ENCODE measurements around the gene MERTK.
"Not testable (repeated sequence)": the region's sequence is repeated elsewhere in the genome, so short reads cannot be mapped to it uniquely, and the experiment has no call there.

The MERTK gene

DNA sequence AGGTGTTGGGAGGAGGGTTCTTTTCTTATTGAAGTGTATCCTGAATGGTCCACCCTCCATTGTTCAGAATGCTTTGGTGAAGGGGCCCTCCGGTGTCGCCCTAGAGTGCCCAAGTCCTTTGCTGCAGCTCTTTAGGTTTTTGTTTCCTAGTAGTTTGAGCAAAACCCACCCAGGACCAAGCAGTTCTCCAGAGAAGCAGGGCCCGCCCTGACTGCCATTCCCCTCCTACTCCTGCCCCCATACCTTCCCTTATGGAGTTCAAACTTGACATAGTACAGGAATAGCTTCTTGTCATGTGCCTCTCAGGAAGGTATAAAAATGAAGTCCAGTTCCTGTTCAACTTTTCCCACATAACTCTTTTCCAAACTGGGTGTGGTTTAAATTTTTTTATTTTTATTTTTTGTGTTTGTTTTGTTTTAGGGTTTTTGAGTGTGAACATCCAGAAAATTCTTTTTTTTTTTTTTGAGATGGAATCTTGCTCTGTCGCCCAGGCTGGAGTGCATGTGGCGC lies 5.6 kb downstream of the MERTK start:
- Histone ChIP-seq H3K36me3 (ENCODE audit: insufficient read depth, low read length) (no peaks in the 10 kb centered on the region), H3K9ac (ENCODE audit: low read depth, low read length) (no peak overlapping the region), H3K9me3 (ENCODE audit: control insufficient read depth, insufficient read depth, low read length) (no peaks in the 10 kb centered on the region), H3K4me1 (ENCODE audit: insufficient read depth, low read length) (peaks cover 35% of the 10 kb centered on the region)

DNA sequence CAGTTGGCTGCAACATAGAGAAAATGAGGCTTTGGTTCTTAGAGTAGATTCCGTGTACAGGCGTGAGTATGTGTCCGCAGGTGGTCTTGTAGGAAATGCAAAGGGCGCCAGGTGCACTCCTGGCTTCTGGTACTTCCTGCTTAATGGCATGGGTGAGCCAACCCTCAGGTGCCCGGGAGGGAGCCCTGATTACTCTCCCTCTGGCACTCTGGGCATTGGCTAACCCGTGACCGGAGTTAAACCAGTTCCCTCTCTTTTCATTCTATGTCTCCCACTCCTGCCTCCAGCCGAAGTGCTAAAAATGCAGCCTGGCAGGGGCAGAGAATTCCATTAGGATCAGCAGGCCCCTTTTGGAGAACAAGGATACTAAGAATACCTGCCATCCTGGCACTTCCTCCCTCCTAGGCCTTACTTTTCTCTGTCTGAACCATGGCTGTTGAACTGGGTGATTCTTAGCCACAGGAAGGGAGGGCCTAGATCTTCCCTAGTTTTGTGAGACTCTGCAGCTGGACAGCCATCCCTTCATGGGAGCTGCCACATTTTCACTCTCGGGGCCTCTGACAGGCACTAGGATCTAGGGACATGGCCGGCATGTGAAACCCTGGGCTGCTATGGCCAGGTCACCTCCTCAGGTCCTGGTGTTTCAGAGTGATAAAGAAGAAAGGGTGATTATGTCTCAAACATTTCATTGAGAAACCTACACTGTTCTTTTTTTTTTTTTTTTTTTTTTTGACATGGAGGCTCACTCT lies 6.5 kb downstream of the MERTK start:
- Histone ChIP-seq H3K36me3 (ENCODE audit: insufficient read depth, low read length) (no peaks in the 10 kb centered on the region), H3K4me1 (ENCODE audit: insufficient read depth, low read length) (peaks cover 35% of the 10 kb centered on the region), H3K9ac (ENCODE audit: low read depth, low read length) (no peak overlapping the region), H3K9me3 (ENCODE audit: control insufficient read depth, insufficient read depth, low read length) (no peaks in the 10 kb centered on the region)

DNA sequence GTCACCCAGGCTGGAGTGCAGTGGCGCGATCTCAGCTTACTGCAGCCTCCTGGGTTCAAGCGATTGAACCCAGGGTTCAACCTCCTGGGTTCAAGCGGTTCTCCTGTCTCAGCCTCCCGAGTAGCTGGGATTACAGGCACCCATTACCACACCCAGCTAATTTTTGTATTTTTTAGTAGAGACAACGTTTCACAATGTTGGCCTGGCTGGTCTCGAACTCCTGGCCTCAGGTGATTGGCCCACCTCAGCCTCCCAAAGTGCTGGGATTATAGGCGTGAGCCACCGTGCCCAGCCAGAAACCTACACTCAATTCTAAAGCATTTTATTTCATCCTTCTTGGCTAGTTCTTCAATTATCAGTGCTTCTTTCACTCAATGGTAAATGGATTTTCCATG lies 7.1 kb downstream of the MERTK start:
- not testable (repeated sequence) for H3K36me3 ChIP-seq (ENCODE audit: insufficient read depth, low read length); H3K9ac ChIP-seq (ENCODE audit: low read depth, low read length); H3K9me3 ChIP-seq (ENCODE audit: control insufficient read depth, insufficient read depth, low read length)
- H3K4me1 ChIP-seq (ENCODE audit: insufficient read depth, low read length) = peaks cover 35% of the 10 kb centered on the region

DNA sequence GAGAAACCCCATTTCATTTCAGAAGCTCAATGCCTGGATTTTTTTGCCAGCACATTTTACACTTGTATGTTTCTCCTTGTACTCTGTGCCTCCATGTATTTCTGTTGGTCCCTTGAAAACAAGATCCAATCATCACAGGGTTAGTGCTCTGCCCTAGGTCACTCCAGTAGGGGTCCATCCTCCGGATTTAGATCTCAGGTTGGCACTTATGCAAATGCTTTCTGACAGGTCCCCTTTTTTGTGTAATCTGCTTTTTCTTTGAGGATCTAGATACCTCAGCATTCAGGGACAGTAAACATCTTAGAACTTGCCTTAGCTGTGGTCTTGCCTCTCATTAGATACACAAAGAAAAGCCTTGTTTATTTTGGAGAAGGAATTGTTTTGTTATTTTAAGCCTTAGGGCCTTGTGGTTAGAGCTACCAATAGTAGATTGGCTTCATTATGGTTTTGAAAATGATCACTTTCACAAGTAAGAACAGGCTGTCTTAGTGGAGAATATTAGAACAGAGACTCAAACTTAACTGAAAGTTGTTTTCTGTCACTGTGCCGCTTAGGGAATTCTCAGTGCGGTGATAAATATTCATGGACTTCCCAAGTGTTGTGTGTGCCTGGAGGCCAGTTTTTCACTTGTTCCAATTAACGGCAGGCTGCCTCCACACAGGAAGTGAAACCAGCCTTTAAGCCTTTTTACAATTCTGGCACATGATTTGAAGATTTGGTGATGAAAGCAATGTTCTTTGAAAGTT lies 7.8 kb downstream of the MERTK start:
- H3K4me1 ChIP-seq (ENCODE audit: insufficient read depth, low read length) = peaks cover 40% of the 10 kb centered on the region
- H3K9ac ChIP-seq (ENCODE audit: low read depth, low read length) = no peak overlapping the region

DNA sequence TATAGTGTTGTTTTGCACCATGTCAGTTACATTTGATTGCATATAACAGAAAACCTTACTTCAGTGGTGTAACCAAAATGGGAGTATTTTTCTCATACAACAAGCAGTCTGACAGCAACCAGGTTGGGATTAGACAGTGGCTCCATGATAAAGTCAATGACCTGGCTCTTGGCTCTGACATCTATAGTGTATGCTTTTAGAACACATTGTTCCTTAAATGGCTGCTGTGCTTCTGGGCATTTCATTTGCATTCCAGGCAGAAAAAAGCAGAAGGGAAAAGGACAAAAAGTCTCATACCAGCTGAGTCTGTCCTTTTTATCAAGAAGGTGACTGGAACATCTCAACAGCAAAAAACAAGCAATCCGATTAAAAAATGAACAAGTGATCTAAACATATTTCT lies 10.2 kb downstream of the MERTK start:
- no peaks in the 10 kb centered on the region for H3K36me3 ChIP-seq (ENCODE audit: insufficient read depth, low read length)
- H3K9ac ChIP-seq (ENCODE audit: low read depth, low read length) = no peak overlapping the region
- H3K4me1 ChIP-seq (ENCODE audit: insufficient read depth, low read length) = peaks cover 33% of the 10 kb centered on the region
- no peaks in the 10 kb centered on the region for H3K9me3 ChIP-seq (ENCODE audit: control insufficient read depth, insufficient read depth, low read length)

More for the DNA sequence above, 7.8 kb downstream of the MERTK start:
- Histone ChIP-seq H3K9me3 (ENCODE audit: control insufficient read depth, insufficient read depth, low read length) (no peaks in the 10 kb centered on the region), H3K36me3 (ENCODE audit: insufficient read depth, low read length) (no peaks in the 10 kb centered on the region)

DNA sequence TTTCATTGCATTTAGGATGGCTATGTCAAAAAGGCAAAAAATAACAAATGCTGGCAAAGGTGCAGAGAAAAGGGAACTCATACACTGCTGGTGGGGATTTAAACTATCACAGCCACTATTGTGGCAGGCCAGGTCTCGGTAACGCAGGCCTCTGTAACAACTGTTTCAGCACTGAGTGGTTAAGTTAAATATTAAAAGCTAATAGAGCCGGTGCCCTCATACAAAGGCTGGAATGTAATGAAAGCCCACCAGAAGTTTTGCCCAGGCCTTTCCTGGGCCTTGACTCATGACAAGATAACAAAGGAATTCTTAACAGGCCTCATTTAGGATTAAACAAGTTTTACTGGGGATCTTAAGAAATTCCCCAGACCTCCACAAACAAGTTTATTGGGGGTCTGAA lies 10.7 kb downstream of the MERTK start:
- Histone ChIP-seq H3K9me3 (ENCODE audit: control insufficient read depth, insufficient read depth, low read length) (no peaks in the 10 kb centered on the region), H3K4me1 (ENCODE audit: insufficient read depth, low read length) (peaks cover 30% of the 10 kb centered on the region), H3K36me3 (ENCODE audit: insufficient read depth, low read length) (no peaks in the 10 kb centered on the region), H3K9ac (ENCODE audit: low read depth, low read length) (no peak overlapping the region)

DNA sequence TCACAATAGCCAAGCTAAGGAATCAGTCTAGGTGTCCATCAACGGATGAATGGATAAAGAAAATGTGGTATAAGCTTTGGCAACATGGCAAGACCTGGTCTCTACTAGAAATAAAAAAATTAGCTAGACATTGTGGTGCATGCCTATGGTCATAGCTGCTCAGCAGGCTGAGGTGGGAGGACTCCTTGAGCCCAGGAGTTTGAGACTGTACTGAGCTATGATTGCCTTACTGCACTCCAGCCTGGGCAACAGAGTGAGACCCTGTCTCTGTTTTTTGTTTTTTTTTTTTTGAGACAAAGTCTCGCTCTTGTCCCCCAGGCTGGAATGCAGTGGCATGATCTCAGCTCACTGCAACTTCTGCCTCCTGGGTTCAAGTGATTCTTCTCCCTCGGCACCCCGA lies 11.6 kb downstream of the MERTK start:
- H3K9ac ChIP-seq (ENCODE audit: low read depth, low read length); H3K36me3 ChIP-seq (ENCODE audit: insufficient read depth, low read length); H3K9me3 ChIP-seq (ENCODE audit: control insufficient read depth, insufficient read depth, low read length): not testable (repeated sequence)
- peaks cover 26% of the 10 kb centered on the region for H3K4me1 ChIP-seq (ENCODE audit: insufficient read depth, low read length)

DNA sequence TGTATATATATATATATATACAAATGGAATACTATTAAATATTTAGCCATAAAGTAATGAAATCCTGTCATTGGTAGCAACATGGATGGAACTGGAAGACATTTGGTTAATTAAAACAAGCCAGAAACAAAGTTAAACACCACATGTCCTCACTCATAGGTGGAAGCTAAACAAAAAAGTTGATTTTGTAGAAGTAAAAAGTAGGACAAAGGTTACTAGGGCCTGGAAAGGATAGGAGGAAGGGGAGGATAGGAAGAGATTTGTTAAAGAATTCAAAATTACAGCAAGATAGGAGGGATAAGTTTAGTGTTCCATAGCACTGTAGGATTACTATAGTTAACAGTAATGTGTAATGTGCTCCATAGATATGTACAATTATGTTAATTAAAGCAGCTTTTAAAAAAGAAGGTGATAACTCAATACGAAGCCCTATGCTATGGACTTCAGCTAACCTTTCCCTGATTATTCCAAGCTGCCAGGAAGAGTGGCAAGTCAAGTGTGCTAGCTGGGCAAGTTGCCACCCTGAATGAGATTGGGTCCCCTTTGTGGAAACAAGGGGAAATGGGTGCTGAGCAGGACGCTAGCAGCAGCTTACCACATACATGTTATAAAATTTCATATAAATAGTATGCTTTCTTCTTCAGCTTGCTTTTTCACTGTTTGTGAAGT lies 12.3 kb downstream of the MERTK start:
- Histone ChIP-seq H3K4me1 (ENCODE audit: insufficient read depth, low read length) (peaks cover 22% of the 10 kb centered on the region), H3K9ac (ENCODE audit: low read depth, low read length) (no peak overlapping the region), H3K36me3 (ENCODE audit: insufficient read depth, low read length) (no peaks in the 10 kb centered on the region), H3K9me3 (ENCODE audit: control insufficient read depth, insufficient read depth, low read length) (no peaks in the 10 kb centered on the region)

DNA sequence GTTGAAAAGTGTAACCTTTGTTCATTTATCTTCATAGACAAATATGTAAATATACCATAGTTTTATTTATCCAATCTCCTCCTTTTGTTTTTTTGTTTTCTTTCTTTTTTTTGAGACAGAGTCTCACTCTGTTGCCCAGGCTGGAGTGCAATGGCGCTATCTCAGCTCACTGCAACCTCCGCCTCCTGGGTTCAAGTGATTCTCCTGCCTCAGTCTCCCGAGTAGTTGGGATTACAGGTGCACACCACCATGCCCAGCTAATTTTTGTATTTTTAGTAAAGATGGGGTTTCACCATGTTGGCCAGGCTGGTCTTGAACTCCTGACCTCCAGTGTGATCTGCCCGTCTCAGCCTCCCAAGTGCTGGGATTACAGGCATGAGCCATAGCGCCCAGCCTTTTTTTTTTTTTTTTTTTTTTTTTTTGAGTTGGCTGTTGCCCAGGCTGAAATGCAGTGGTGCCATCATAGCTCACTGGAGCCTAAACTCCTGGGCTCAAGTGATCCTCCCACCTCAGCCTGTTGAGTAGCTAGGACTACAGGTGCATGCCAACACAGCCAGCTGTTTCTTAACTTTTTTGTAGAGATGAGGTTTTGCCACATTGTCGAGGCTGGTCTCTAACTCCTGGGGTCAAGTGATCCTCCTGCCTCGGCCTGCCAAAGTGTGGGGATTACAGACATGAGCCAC lies 13.0 kb downstream of the MERTK start:
- H3K9ac ChIP-seq (ENCODE audit: low read depth, low read length); H3K9me3 ChIP-seq (ENCODE audit: control insufficient read depth, insufficient read depth, low read length); H3K36me3 ChIP-seq (ENCODE audit: insufficient read depth, low read length): not testable (repeated sequence)
- peaks cover 15% of the 10 kb centered on the region for H3K4me1 ChIP-seq (ENCODE audit: insufficient read depth, low read length)

DNA sequence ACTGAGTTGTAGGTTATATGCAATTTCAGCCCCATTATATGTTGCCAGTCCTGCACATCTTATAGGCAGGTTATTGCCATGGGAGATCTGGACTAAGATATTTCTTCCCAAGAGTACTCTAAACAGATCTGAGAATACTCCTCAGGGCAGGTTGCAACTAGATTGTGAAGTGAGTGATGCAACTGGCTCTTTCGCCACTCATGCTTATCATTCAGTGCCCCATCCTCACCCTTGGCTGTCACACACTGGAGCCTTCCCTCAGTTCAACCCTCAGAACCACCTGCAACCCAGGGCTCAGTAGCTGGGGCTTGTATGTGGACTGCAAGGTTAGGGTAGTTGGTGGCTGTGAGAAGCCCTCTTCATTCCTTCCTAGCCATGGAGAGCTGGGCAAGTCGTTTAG lies 14.1 kb downstream of the MERTK start:
- Histone ChIP-seq H3K36me3 (ENCODE audit: insufficient read depth, low read length) (no peaks in the 10 kb centered on the region), H3K4me1 (ENCODE audit: insufficient read depth, low read length) (peaks cover 9% of the 10 kb centered on the region; the same call in 1 of the 2 replicates), H3K9me3 (ENCODE audit: control insufficient read depth, insufficient read depth, low read length) (no peaks in the 10 kb centered on the region), H3K9ac (ENCODE audit: low read depth, low read length) (no peak overlapping the region)

DNA sequence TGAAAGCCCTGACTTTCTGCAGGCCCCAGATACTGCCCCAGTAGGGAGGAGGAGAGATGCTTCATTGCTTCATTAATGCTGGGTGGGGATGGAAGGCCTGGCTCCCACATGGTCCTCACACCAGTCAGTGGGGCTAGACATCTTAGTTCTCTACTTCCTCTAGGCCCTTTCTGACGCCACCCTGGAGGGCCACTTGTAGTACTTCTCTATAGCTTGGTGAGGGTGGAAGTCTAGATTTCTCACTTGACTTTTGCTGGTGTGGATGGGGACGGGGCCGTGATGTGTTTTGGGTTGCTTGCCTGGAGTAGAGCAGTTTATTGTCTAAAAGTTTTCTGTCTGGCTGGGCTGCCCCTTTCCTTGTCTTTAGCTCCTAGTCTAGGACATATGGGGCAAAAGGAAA lies 18.7 kb downstream of the MERTK start:
- H3K9ac ChIP-seq (ENCODE audit: low read depth, low read length) = no peak overlapping the region
- H3K9me3 ChIP-seq (ENCODE audit: control insufficient read depth, insufficient read depth, low read length) = no peaks in the 10 kb centered on the region
- H3K4me1 ChIP-seq (ENCODE audit: insufficient read depth, low read length) = no peaks in the 10 kb centered on the region
- H3K36me3 ChIP-seq (ENCODE audit: insufficient read depth, low read length) = no peaks in the 10 kb centered on the region

DNA sequence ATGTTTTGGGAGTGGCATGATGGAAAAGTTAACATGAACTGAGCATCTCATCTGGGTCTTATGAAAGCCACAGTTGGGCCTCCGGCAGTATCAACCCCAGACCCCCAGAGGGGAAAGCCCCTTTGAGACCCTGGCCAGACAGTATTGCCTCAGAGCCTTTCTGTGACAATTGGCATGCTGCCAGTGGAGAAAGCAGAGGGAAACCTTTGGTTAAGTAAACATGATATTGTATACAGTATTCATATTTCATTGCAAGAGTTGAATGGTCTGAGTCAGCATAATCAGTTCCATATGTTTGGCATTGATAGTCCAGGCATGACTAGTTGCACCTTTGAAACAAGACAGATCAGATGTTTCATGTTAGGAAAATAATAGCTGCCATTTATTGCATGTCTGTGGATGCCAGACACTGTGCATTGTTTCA lies 20.0 kb downstream of the MERTK start:
- H3K9ac ChIP-seq (ENCODE audit: low read depth, low read length) = no peak overlapping the region
- H3K36me3 ChIP-seq (ENCODE audit: insufficient read depth, low read length) = no peaks in the 10 kb centered on the region
- H3K4me1 ChIP-seq (ENCODE audit: insufficient read depth, low read length) = no peaks in the 10 kb centered on the region

DNA sequence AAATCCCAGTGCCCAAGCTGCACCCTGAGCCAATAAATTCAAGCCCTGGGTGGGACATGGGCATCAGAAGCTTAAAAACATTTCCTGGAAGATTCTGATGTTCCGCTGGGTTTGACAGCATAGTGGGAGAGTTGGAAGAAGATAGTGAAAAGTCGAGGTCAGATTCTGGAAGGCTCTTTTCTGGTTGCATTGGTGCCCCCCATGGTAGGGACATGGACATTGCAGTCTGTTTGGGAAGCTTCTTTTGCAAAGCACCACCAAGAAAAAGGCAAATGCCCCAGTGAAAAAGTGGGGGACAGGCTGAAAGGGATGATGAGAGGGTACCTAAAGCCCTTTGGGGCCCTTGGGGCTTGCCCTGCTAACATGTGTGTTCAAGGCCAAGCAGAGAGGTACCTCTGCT lies 21.0 kb downstream of the MERTK start:
- no peaks in the 10 kb centered on the region for H3K36me3 ChIP-seq (ENCODE audit: insufficient read depth, low read length)
- H3K9me3 ChIP-seq (ENCODE audit: control insufficient read depth, insufficient read depth, low read length) = no peaks in the 10 kb centered on the region
- no peak overlapping the region for H3K9ac ChIP-seq (ENCODE audit: low read depth, low read length)
- H3K4me1 ChIP-seq (ENCODE audit: insufficient read depth, low read length) = no peaks in the 10 kb centered on the region

More for the DNA sequence above, 20.0 kb downstream of the MERTK start:
- no peaks in the 10 kb centered on the region for H3K9me3 ChIP-seq (ENCODE audit: control insufficient read depth, insufficient read depth, low read length)
